IMR-90 (cell line): ENCODE data around the gene ATG7. TPM values are rescaled to one million over a fixed set of nuclear protein-coding genes. Genes with fewer than 3 reads are reported as not detected.

Source experiments
- ATAC-seq: fragments of 200-7000 bp; cut with Tn5 transposase; 2 replicates; pipeline ENCODE4 v1.9.1; 2020; ENCODE audit warnings: low read depth, mild to moderate bottlenecking, moderate library complexity
- BruUV-seq: library from RNA; stranded (reverse); fragments of 400-500 nt; replicated peaks from 2 replicates; lab custom pipeline; 2021; lab: Mats Ljungman, UMichigan
- CTCF ChIA-PET: fragments of 300-600 bp; formaldehyde crosslinking; extraction: SDS; loops from one replicate; lab custom pipeline; 2021; ENCODE audit warnings: antibody characterized with exemption; lab: Yijun Ruan, JAX
- POLR2A ChIA-PET: fragments of 300-600 bp; sonication (Branson Sonifier 250); formaldehyde crosslinking; loops from one replicate; lab custom pipeline; 2022; ENCODE audit warnings: antibody characterized with exemption; ENCODE audit not compliant: unreplicated experiment; lab: Charles Lee
- DNase-seq: peaks from one replicate; pipeline ENCODE4 v3.0.0; 2013
- H2AFZ ChIP-seq: replicated peaks from 2 replicates; pipeline ENCODE3; 2013; ENCODE audit warnings: low read length, mild to moderate bottlenecking; ENCODE audit not compliant: poor library complexity
- H2AK5ac ChIP-seq: 2 replicates; pipeline ENCODE4 v1.6.1; 2013; ENCODE audit warnings: low read depth, low read length, inconsistent platforms
- H2AK9ac ChIP-seq: replicated peaks from 2 replicates; pipeline ENCODE3; 2013; ENCODE audit warnings: mild to moderate bottlenecking, low read depth, low read length, moderate library complexity; ENCODE audit not compliant: poor library complexity
- H2BK120ac ChIP-seq: 2 replicates; pipeline ENCODE4 v1.6.1; 2013; ENCODE audit warnings: low read depth, low read length, inconsistent platforms
- H2BK15ac ChIP-seq: 3 replicates; pipeline ENCODE4 v1.6.1; 2013; ENCODE audit warnings: low read depth, low read length, inconsistent platforms
- H2BK20ac ChIP-seq: 2 replicates; pipeline ENCODE4 v1.6.1; 2013; ENCODE audit warnings: low read depth, mild to moderate bottlenecking, inconsistent platforms, low read length, moderate library complexity
- H2BK5ac ChIP-seq: 2 replicates; pipeline ENCODE4 v1.6.1; 2013; ENCODE audit warnings: mild to moderate bottlenecking, low read depth, low read length, inconsistent platforms; ENCODE audit not compliant: poor library complexity, severe bottlenecking
- H3K14ac ChIP-seq: replicated peaks from 2 replicates; pipeline ENCODE4 v1.6.1; 2013; ENCODE audit warnings: low read depth, low read length, inconsistent platforms
- H3K18ac ChIP-seq: 2 replicates; pipeline ENCODE4 v1.6.1; 2013; ENCODE audit warnings: low read depth, low read length, control low read depth
- H3K23ac ChIP-seq: 2 replicates; pipeline ENCODE4 v1.6.1; 2013; ENCODE audit warnings: low read depth, low read length, inconsistent platforms
- H3K27ac ChIP-seq: 2 replicates; pipeline ENCODE4 v1.5.1; 2013; ENCODE audit warnings: mild to moderate bottlenecking, control low read depth, low read length; ENCODE audit not compliant: insufficient read depth
- H3K27me3 ChIP-seq: 2 replicates; pipeline ENCODE4 v1.6.1; 2013; ENCODE audit warnings: low read length; ENCODE audit not compliant: control insufficient read depth, insufficient read depth
- H3K36me3 ChIP-seq: 2 replicates; pipeline ENCODE4 v1.6.1; 2013; ENCODE audit warnings: low read length, mixed read lengths; ENCODE audit not compliant: control insufficient read depth, insufficient read depth
- H3K4ac ChIP-seq: 2 replicates; pipeline ENCODE4 v1.6.1; 2013; ENCODE audit warnings: low read depth, low read length, inconsistent platforms
- H3K4me1 ChIP-seq: 2 replicates; pipeline ENCODE4 v1.6.1; 2013; ENCODE audit warnings: low read length, mixed read lengths; ENCODE audit not compliant: control insufficient read depth, insufficient read depth
- H3K4me2 ChIP-seq: 2 replicates; pipeline ENCODE4 v1.6.1; 2013; ENCODE audit warnings: low read depth, mild to moderate bottlenecking, control low read depth, low read length, moderate library complexity
- H3K4me3 ChIP-seq: 2 replicates; pipeline ENCODE4 v1.5.1; 2013; ENCODE audit warnings: low read depth, mild to moderate bottlenecking, control low read depth, low read length, moderate library complexity; ENCODE audit not compliant: insufficient read depth
- H3K56ac ChIP-seq: 2 replicates; pipeline ENCODE4 v1.6.1; 2013; ENCODE audit warnings: low read length, inconsistent platforms; ENCODE audit not compliant: insufficient read depth; ENCODE audit errors: extremely low read depth
- H3K79me1 ChIP-seq, 2 experiments: 2 replicates each; pipeline ENCODE4 v1.6.1; 2013; ENCODE audit warnings: low read length in 2 of 2, inconsistent platforms in 1 of 2, low read depth in 1 of 2
- H3K9ac ChIP-seq: 2 replicates; pipeline ENCODE4 v1.6.1; 2013; ENCODE audit warnings: low read depth, low read length, control low read depth
- H3K9me1 ChIP-seq: 2 replicates; pipeline ENCODE4 v1.6.1; 2013; ENCODE audit warnings: low read length, inconsistent platforms; ENCODE audit not compliant: insufficient read depth
- H3K9me3 ChIP-seq: 2 replicates; pipeline ENCODE4 v1.6.1; 2013; ENCODE audit warnings: low read length; ENCODE audit not compliant: control insufficient read depth, insufficient read depth
- H4K20me1 ChIP-seq: 2 replicates; pipeline ENCODE4 v1.6.1; 2013; ENCODE audit warnings: low read length, inconsistent platforms; ENCODE audit not compliant: insufficient read depth
- H4K5ac ChIP-seq: 2 replicates; pipeline ENCODE4 v1.6.1; 2013; ENCODE audit warnings: mild to moderate bottlenecking, low read depth, low read length, control low read depth
- H4K8ac ChIP-seq, 2 experiments: 2 replicates each; pipeline ENCODE4 v1.6.1; 2013; ENCODE audit warnings: low read depth in 2 of 2, low read length in 2 of 2, control low read depth in 1 of 2, inconsistent platforms in 1 of 2
- H4K91ac ChIP-seq: 2 replicates; pipeline ENCODE4 v1.6.1; 2013; ENCODE audit warnings: low read depth, low read length, inconsistent platforms; ENCODE audit not compliant: insufficient read depth
- BHLHE40 ChIP-seq: fragments of 150-350 bp; IDR thresholded peaks from 2 replicates; pipeline ENCODE4 v1.6.1; 2016; ENCODE audit warnings: mild to moderate bottlenecking, low read depth, low read length
- MAFK ChIP-seq: IDR thresholded peaks from 2 replicates; pipeline ENCODE4 v1.6.1; 2012; ENCODE audit warnings: low read depth, low read length, improper control_type of control experiment
- MAZ ChIP-seq: IDR thresholded peaks from 2 replicates; pipeline ENCODE4 v1.6.1; 2012; ENCODE audit warnings: low read depth, mild to moderate bottlenecking, low read length, improper control_type of control experiment, moderate library complexity, borderline replicate concordance
- NFE2L2 ChIP-seq: fragments of 150-350 bp; IDR thresholded peaks from 2 replicates; pipeline ENCODE4 v1.6.1; 2016; ENCODE audit warnings: low read depth, mild to moderate bottlenecking, low read length
- POLR2A ChIP-seq: IDR thresholded peaks from 2 replicates; pipeline ENCODE4 v1.6.1; 2012; ENCODE audit warnings: mild to moderate bottlenecking, low read depth, low read length
- USF2 ChIP-seq: fragments of 150-350 bp; IDR thresholded peaks from 2 replicates; pipeline ENCODE4 v1.6.1; 2017; ENCODE audit warnings: mild to moderate bottlenecking, antibody characterized with exemption, low read length, low read depth
- WGBS, 2 experiments: methylation state at CpG; one replicate each; pipeline versions ENCODE4 v1.1.5 to v1.1.7; 2013; ENCODE audit warnings: missing lambda C conversion rate in 2 of 2; ENCODE audit not compliant: insufficient read length in 1 of 2; ENCODE audit errors: extremely low coverage in 2 of 2; 5-methylcytosine and 5-hydroxymethylcytosine counted together
- dilution Hi-C: fragments of 300-500 bp; cut with HindIII; formaldehyde crosslinking; loops from one replicate; pipeline ENCODE4 v1.14.3; 2018; ENCODE audit warnings: low sequenced_read_pairs; ENCODE audit not compliant: unreplicated experiment
- in situ Hi-C: fragments of 300-500 bp; cut with MboI; formaldehyde crosslinking; loops from 3 replicates; pipeline ENCODE4 v1.14.3; 2019; ENCODE audit warnings: low sequenced_read_pairs, inconsistent platforms, mixed read lengths
- intact Hi-C: fragments of 100-400 bp; cut with micrococcal nuclease; formaldehyde crosslinking; loops from 2 replicates; pipeline ENCODE4 v1.10.0; 2022
- polyA plus RNA-seq, 3 experiments: library from polyadenylated mRNA; depleted of rRNA; stranded (reverse); fragments of >200 nt; gene quantifications; 2 replicates each; pipeline ENCODE4 v1.2.3, GENCODE V29; 2012; ENCODE audit warnings: low replicate concordance in 1 of 3
- total RNA-seq: library from RNA; depleted of rRNA; stranded (reverse); fragments of >200 nt; gene quantifications from 2 replicates; pipeline ENCODE4 v1.2.3, GENCODE V29; 2012

Gene ATG7
- total and polyA plus RNA-seq, 2 of the 4 experiments (the other 2 are of a cell fraction) = 15.6 to 51.4 TPM

GRCh38 chr3:11589706-11590105 is 317.5 kb downstream of the ATG7 start:
- Histone ChIP-seq H2AFZ (no peak overlapping the region), H2BK120ac (no peak overlapping the region), H3K4me2 (no peak overlapping the region), H3K4me3 (no peak overlapping the region), H3K56ac (no peak overlapping the region), H4K5ac (peak overlapping the region; percentile 3), H4K91ac (peak overlapping the region; percentile 57), H3K36me3 (peaks cover 19% of the 10 kb centered on the region), H2BK5ac (peak overlapping the region; percentile 94), H3K27me3 (no peaks in the 10 kb centered on the region), H3K9me1 (peaks cover 59% of the 10 kb centered on the region), H3K4ac (peak overlapping the region; percentile 93; the same call in 1 of the 2 replicates), H2AK5ac (peak overlapping the region; percentile 67; the same call in 1 of the 2 replicates), H4K8ac (no peak overlapping the region), H2BK20ac (no peak overlapping the region), H3K14ac (peak overlapping the region; percentile 91), H2BK15ac (peak overlapping the region; percentile 38; the same call in 1 of the 3 replicates), H3K23ac (peak overlapping the region; percentile 66; the same call in 1 of the 2 replicates), H2AK9ac (no peak overlapping the region), H3K4me1 (peaks cover 51% of the 10 kb centered on the region), H3K27ac (peak overlapping the region; percentile 7; the same call in 1 of the 2 replicates), H3K9ac (no peak overlapping the region), H3K79me1 (peaks cover 25 to 96% of the 10 kb centered on the region in 2 experiments), H4K20me1 (peaks cover 48% of the 10 kb centered on the region), H3K9me3 (no peaks in the 10 kb centered on the region), H3K18ac (peak overlapping the region; percentile 5; the same call in 1 of the 2 replicates)
- in situ Hi-C loops = no loop called here
- intact Hi-C loops = no loop called here
- WGBS, 2 experiments = 92% methylated on average over 2 of the region's 11 CpGs; no CpG with 5 or more reads in 1 of the 2 experiments
- BruUV-seq = no TSS peak
- TF ChIP-seq MAFK = no peak
- TF ChIP-seq USF2 = no peak
- TF ChIP-seq BHLHE40 = no peak
- TF ChIP-seq POLR2A = no peak
- no peak for TF ChIP-seq MAZ
- TF ChIP-seq NFE2L2 = no peak
- dilution Hi-C loops = no loop called here
- POLR2A ChIA-PET = no interaction called here
- DNase-seq (no peak), ATAC-seq (no peak)
- CTCF ChIA-PET = interaction anchor here (0.6 kb wide), 2 partner anchors 184 to 210 kb away, joined by 3 read pairs; no protein-coding TSS in a partner anchor
